Psoas muscle (tissue), 8 donors: Measurements from ENCODE around the gene SLC25A48. TPM values are rescaled to one million over a fixed set of nuclear protein-coding genes. Genes with fewer than 3 reads are reported as not detected.

ENCODE experiments used
- ATAC-seq, 4 donors: fragments of 200-7000 bp; cut with Tn5 transposase; one replicate each; pipeline ENCODE4 v1.9.1; 2020; ENCODE audit warnings: moderate library complexity in 3 of 4, mild to moderate bottlenecking in 2 of 4
- DNase-seq, 2 donors: peaks; one replicate each; pipeline ENCODE4 v3.0.0-alpha.2; 2020
- H3K27ac ChIP-seq: fragments of 200-600 bp; one replicate; pipeline ENCODE4 v1.8.0; 2022
- H3K27me3 ChIP-seq, 3 donors: fragments of 200-600 bp in 1 of 3; one replicate each; pipeline versions ENCODE4 v1.6.1 to v1.8.0; 2013 to 2022; ENCODE audit warnings: low read length in 2 of 3, mild to moderate bottlenecking in 2 of 3, moderate library complexity in 1 of 3; ENCODE audit not compliant: insufficient read depth in 3 of 3
- H3K36me3 ChIP-seq, 2 donors: fragments of 200-600 bp in 1 of 2; one replicate each; pipeline versions ENCODE4 v1.6.1 to v1.8.0; 2013 to 2022; ENCODE audit warnings: low read depth in 1 of 2, mild to moderate bottlenecking in 1 of 2, moderate library complexity in 1 of 2; ENCODE audit not compliant: insufficient read depth in 1 of 2
- H3K4me1 ChIP-seq: fragments of 200-600 bp; one replicate; pipeline ENCODE4 v1.8.0; 2022
- H3K4me3 ChIP-seq: fragments of 200-600 bp; one replicate; pipeline ENCODE4 v1.8.0; 2022; ENCODE audit warnings: mild to moderate bottlenecking
- H3K9me3 ChIP-seq: fragments of 200-600 bp; one replicate; pipeline ENCODE4 v1.8.0; 2022
- WGBS, 3 donors: extraction: QIAGEN DNeasy Blood & Tissue Kit; methylation state at CpG; one replicate each; pipeline versions ENCODE4 v1.1.6 to v1.1.7; 2013; 5-methylcytosine and 5-hydroxymethylcytosine counted together
- intact Hi-C, 2 donors: fragments of 100-400 bp; cut with DNase I; formaldehyde crosslinking; loops; one replicate each; pipeline versions ENCODE4 v1.11.0 to v1.14.2; 2022
- polyA plus RNA-seq, 3 donors: library from polyadenylated mRNA; stranded (reverse); fragments of 200-250 nt; gene quantifications; one replicate each; pipeline ENCODE4 v1.2.3, GENCODE V29; 2013
- total RNA-seq, 4 donors: library from RNA; stranded (reverse); fragmentation: NEBNext Ultra II Directional in 2 of 4; extraction: Animal tissue kit (Norgen Biotek cat#: 25700) in 2 of 4; gene quantifications; one replicate each; pipeline versions ENCODE4 v1.2.1 to v1.2.4, GENCODE V29; 2021 to 2023
- TF ChIP-seq, protein P1 (sequence below): fragments of 200-600 bp; IDR thresholded peaks from one replicate; pipeline ENCODE4 v1.8.0; 2022; ENCODE audit warnings: antibody characterized with exemption
- donor health status: healthy with polysubstance abuse.
- donor health status: DM: no; HTN: no; CAD: no; lungs with moderate emphysema.
- donor health status: Bipolar disorder and iron deficiency.
- donor health status: healthy.
- donor health status: DM: yes; HTN: yes; CAD: no.
- donor health status: DM: no; HTN: no; CAD: no.
- donor health status: DM: no; HTN: no; CAD: no.
- donor health status: DM: yes; HTN: yes; CAD: no.

The SLC25A48 gene
- total and polyA plus RNA-seq, 7 donors: 1.7 to 9.6 (median 5.6) TPM; not detected in 1

DNA sequence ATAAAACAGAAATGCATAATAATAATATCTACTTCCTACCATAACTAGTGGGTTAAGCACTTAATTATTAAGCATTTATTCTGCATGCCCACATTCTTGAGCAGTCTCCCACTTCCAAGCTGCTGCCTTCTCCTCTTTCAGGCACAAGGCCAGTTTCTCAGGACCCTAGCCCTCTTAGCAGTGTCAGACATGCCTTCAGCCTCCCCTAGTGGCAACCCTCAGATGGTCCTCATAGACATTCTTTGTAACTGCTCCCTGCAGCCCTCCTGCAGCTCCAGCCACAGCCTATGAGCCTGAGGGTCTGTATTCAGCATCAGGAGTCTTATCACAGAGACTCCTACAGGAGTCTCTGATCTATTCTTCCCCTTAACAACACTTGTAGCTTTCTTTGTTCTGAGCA lies 57.3 kb downstream of the SLC25A48 start:
- ATAC-seq: no peak

DNA sequence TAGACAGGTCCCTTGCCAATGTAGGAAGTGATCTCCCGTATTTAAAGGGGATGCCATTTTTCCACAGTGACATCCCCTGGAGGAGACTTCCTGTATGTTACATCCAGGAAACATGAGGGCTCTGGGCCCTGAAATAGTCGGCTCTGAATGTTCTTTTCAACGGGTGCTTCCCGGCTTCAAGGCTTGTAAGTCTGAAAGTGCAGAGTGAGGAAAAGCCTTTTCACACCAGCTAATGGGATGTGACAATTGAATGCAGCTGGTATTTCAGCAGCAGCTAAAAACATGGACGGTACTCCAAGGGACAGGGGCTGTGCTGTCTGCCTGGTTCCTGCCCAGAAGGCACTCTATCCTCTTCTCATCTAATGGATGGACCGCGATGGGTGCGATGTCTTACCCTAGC lies 59.8 kb downstream of the SLC25A48 start:
- WGBS, 3 donors: 41 to 54% (median 52%) methylated on average over 8 of the region's 8 CpGs
- Histone ChIP-seq H3K4me1 (no peaks in the 10 kb centered on the region), H3K4me3 (no peak overlapping the region), H3K27ac (no peak overlapping the region), H3K27me3 (peaks cover 0 to 3% (median 0%) of the 10 kb centered on the region in 3 donors), H3K36me3 (no peaks in the 10 kb centered on the region), H3K9me3 (no peaks in the 10 kb centered on the region)
- DNase-seq (no peak), ATAC-seq (no peak)
- TF ChIP-seq, protein P1, sequence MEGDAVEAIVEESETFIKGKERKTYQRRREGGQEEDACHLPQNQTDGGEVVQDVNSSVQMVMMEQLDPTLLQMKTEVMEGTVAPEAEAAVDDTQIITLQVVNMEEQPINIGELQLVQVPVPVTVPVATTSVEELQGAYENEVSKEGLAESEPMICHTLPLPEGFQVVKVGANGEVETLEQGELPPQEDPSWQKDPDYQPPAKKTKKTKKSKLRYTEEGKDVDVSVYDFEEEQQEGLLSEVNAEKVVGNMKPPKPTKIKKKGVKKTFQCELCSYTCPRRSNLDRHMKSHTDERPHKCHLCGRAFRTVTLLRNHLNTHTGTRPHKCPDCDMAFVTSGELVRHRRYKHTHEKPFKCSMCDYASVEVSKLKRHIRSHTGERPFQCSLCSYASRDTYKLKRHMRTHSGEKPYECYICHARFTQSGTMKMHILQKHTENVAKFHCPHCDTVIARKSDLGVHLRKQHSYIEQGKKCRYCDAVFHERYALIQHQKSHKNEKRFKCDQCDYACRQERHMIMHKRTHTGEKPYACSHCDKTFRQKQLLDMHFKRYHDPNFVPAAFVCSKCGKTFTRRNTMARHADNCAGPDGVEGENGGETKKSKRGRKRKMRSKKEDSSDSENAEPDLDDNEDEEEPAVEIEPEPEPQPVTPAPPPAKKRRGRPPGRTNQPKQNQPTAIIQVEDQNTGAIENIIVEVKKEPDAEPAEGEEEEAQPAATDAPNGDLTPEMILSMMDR: no peak
- intact Hi-C loops: loop anchor here in 1 of 2 donors (10.0 kb wide), 1 partner anchor 171 kb away; no protein-coding TSS in a partner anchor

More for the DNA sequence above, 57.3 kb downstream of the SLC25A48 start:
- Histone ChIP-seq H3K27ac (no peak overlapping the region), H3K4me1 (no peaks in the 10 kb centered on the region), H3K9me3 (no peaks in the 10 kb centered on the region), H3K36me3 (no peaks in the 10 kb centered on the region), H3K27me3 (peaks cover 0 to 3% (median 0%) of the 10 kb centered on the region in 3 donors), H3K4me3 (no peak overlapping the region)
- TF ChIP-seq, protein P1: no peak
- intact Hi-C loops: loop anchor here in 1 of 2 donors (10.0 kb wide), 1 partner anchor 173 kb away; no protein-coding TSS in a partner anchor
- no peak for DNase-seq

- DNase-seq: no peak
- Histone ChIP-seq H3K4me3 (no peak overlapping the region), H3K27me3 (peaks cover 0 to 3% (median 0%) of the 10 kb centered on the region in 3 donors), H3K36me3 (no peaks in the 10 kb centered on the region), H3K4me1 (no peaks in the 10 kb centered on the region), H3K9me3 (no peaks in the 10 kb centered on the region), H3K27ac (no peak overlapping the region)
- TF ChIP-seq, protein P1: no peak
- WGBS, 3 donors: 75 to 80% (median 77%) methylated on average over 2 of the region's 2 CpGs
- intact Hi-C loops: loop anchor here in 1 of 2 donors (10.0 kb wide), 1 partner anchor 170 kb away; no protein-coding TSS in a partner anchor
- no peak for ATAC-seq
These were observed 60.3 kb downstream of the SLC25A48 start for GRCh38 chr5:135894789-135895188.

DNA sequence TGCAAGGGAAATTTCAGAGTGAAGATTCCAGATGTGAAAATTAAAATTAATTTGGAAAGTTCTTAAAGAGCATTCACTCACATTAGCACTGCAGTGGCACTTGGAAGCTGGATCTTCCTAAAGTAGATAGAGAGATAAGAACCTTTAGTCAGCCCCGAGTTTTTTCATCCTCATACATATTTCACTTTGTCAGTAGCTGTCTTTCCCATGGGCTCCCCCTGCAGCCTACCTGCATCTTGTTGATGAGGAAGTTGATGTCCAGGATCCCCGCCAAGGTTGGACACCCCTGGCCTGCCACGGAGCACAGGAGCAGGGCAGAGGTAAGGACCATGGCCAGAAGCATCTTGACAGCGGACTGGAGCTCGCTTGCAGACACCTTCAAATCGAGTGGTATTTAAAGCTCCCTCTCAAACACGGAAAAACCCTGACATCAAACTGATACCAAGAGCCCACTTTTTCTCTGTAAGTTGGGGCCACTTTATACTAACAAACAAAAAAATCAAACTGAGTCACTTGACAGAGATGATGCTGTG lies 61.1 kb downstream of the SLC25A48 start, which contains the start of gene IL9:
Gene IL9, minus strand, starts transcription at position 368 of the 533 bp plus-strand sequence. Its CDS starts 25 bp downstream, at position 343.
- Histone ChIP-seq H3K27ac (no peak within 1 kb of the TSS), H3K4me1 (no peaks in the 10 kb centered on the region), H3K9me3 (no peaks in the 10 kb centered on the region), H3K36me3 (no peaks in the 10 kb centered on the region), H3K4me3 (no peak within 1 kb of the TSS), H3K27me3 (peaks cover 0 to 3% (median 0%) of the 10 kb centered on the region in 3 donors)
- ATAC-seq (no peak), DNase-seq (no peak)
- WGBS, 3 donors: 59 to 64% (median 62%) methylated on average over 7 of the region's 7 CpGs
- intact Hi-C loops: loop anchor here in 1 of 2 donors (10.0 kb wide), 1 partner anchor 169 kb away; no protein-coding TSS in a partner anchor
- TF ChIP-seq, protein P1: no peak
